GM19328 (cell line): ENCODE results near the gene MXD4.
"Not testable (repeated sequence)": the region's sequence is repeated elsewhere in the genome, so short reads cannot be mapped to it uniquely, and the experiment has no call there.

Experiments used
- ATAC-seq: cut with Tn5 transposase; IDR thresholded peaks from one replicate; pipeline ENCODE4 v1.9.1; 2021; ENCODE audit warnings: mild to moderate bottlenecking, moderate library complexity; ENCODE audit not compliant: unreplicated experiment

Gene MXD4

GRCh38 chr4:2241003-2241402 lies 20.9 kb downstream of the MXD4 start:
- no peak for ATAC-seq

- no peak for ATAC-seq
Observed at GRCh38 chr4:2236944-2237666, 24.8 kb downstream of the MXD4 start.

GRCh38 chr4:2231082-2231481 lies 30.8 kb downstream of the MXD4 start:
- no peak for ATAC-seq

GRCh38 chr4:2226261-2226660 lies 35.6 kb downstream of the MXD4 start:
- ATAC-seq: no peak

- ATAC-seq: no peak
Observed at GRCh38 chr4:2222838-2223237, 39.1 kb downstream of the MXD4 start.

GRCh38 chr4:2221378-2221777 lies 40.5 kb downstream of the MXD4 start:
- ATAC-seq: not testable (repeated sequence)

GRCh38 chr4:2220016-2220630 lies 41.8 kb downstream of the MXD4 start:
- no peak for ATAC-seq

- ATAC-seq: no peak
Observed at GRCh38 chr4:2219233-2219760, 42.6 kb downstream of the MXD4 start.

GRCh38 chr4:2218436-2218835 lies 43.5 kb downstream of the MXD4 start:
- ATAC-seq: no peak

GRCh38 chr4:2217726-2218125 lies 44.2 kb downstream of the MXD4 start:
- ATAC-seq: no peak

GRCh38 chr4:2212831-2213230 lies 49.1 kb downstream of the MXD4 start:
- ATAC-seq: no peak

GRCh38 chr4:2202789-2203188 lies 59.1 kb downstream of the MXD4 start:
- not testable (repeated sequence) for ATAC-seq
